HG02885 (cell line): ENCODE data around the gene THRAP3.

Source experiments
- ATAC-seq: cut with Tn5 transposase; IDR thresholded peaks from one replicate; pipeline ENCODE4 v1.9.1; 2021; ENCODE audit warnings: mild to moderate bottlenecking; ENCODE audit not compliant: unreplicated experiment, poor library complexity

Gene THRAP3

GRCh38 chr1:36349839-36350238 lies 125.6 kb downstream of the THRAP3 start:
- no peak for ATAC-seq

- no peak for ATAC-seq
Observed at GRCh38 chr1:36350659-36351226, 126.5 kb downstream of the THRAP3 start.

GRCh38 chr1:36351227-36351977 lies 127.2 kb downstream of the THRAP3 start:
- ATAC-seq = no peak

GRCh38 chr1:36352125-36352909 lies 128.1 kb downstream of the THRAP3 start:
- ATAC-seq = no peak

- ATAC-seq = no peak
Observed at GRCh38 chr1:36352910-36353878, 129.0 kb downstream of the THRAP3 start.

- no peak for ATAC-seq
Observed at GRCh38 chr1:36354486-36354885, 130.2 kb downstream of the THRAP3 start.
